PC-9 (cell line): ENCODE measurements around the gene AIFM2. TPM values are rescaled to one million over a fixed set of nuclear protein-coding genes. Genes with fewer than 3 reads are reported as not detected.

Experiments
- BruUV-seq: library from RNA; stranded (reverse); fragments of 400-500 nt; replicated peaks from 2 replicates; lab custom pipeline; 2021; lab: Mats Ljungman, UMichigan
- CTCF ChIA-PET: fragments of 300-600 bp; sonication (Branson Sonifier 250); formaldehyde crosslinking; loops from one replicate; lab custom pipeline; 2022; ENCODE audit warnings: antibody characterized with exemption; lab: Charles Lee
- POLR2A ChIA-PET: fragments of 300-600 bp; sonication (Branson Sonifier 250); formaldehyde crosslinking; loops from one replicate; lab custom pipeline; 2022; ENCODE audit warnings: antibody characterized with exemption; ENCODE audit not compliant: unreplicated experiment; lab: Charles Lee
- DNase-seq, 2 experiments: peaks; one replicate each; pipeline versions ENCODE4 v3.0.0 to v3.0.0-alpha.2; 2015 to 2022; ENCODE audit warnings: mixed read lengths in 1 of 2
- H2AFZ ChIP-seq: fragments of 200-600 bp; sonication (generic); 2 replicates; pipeline ENCODE4 v1.8.1; 2017; ENCODE audit warnings: antibody characterized with exemption
- H3F3A ChIP-seq: fragments of 200-600 bp; sonication (generic); 2 replicates; pipeline ENCODE4 v1.8.1; 2017; ENCODE audit warnings: antibody characterized with exemption, mild to moderate bottlenecking, low read depth; ENCODE audit not compliant: insufficient read depth
- H3K27ac ChIP-seq: fragments of 200-600 bp; sonication (generic); 2 replicates; pipeline ENCODE4 v1.6.1; 2016; ENCODE audit warnings: mixed run types
- H3K27me3 ChIP-seq: fragments of 200-600 bp; sonication (generic); 2 replicates; pipeline ENCODE4 v1.6.1; 2016; ENCODE audit warnings: low read depth, mixed run types; ENCODE audit not compliant: insufficient read depth
- H3K36me3 ChIP-seq: fragments of 200-600 bp; sonication (generic); 2 replicates; pipeline ENCODE4 v1.6.1; 2016; ENCODE audit warnings: low read depth, mixed run types
- H3K4me1 ChIP-seq: fragments of 200-600 bp; sonication (generic); replicated peaks from 2 replicates; pipeline ENCODE4 v1.6.1; 2016; ENCODE audit warnings: mixed run types; ENCODE audit not compliant: insufficient read depth
- H3K4me2 ChIP-seq: fragments of 200-600 bp; sonication (generic); 2 replicates; pipeline ENCODE4 v1.6.1; 2017; ENCODE audit warnings: mixed run types
- H3K4me3 ChIP-seq: fragments of 200-600 bp; sonication (generic); 2 replicates; pipeline ENCODE4 v1.6.1; 2016; ENCODE audit warnings: mixed run types
- H3K79me2 ChIP-seq: fragments of 200-600 bp; sonication (generic); 2 replicates; pipeline ENCODE4 v1.6.1; 2017; ENCODE audit warnings: low read depth, mixed run types
- H3K9me2 ChIP-seq: fragments of 200-600 bp; sonication (generic); 2 replicates; pipeline ENCODE4 v1.8.1; 2017; ENCODE audit warnings: mild to moderate bottlenecking; ENCODE audit not compliant: insufficient read depth
- H3K9me3 ChIP-seq: fragments of 200-600 bp; sonication (generic); 2 replicates; pipeline ENCODE4 v1.8.1; 2016; ENCODE audit warnings: low read depth; ENCODE audit not compliant: insufficient read depth
- H4K20me1 ChIP-seq: fragments of 200-600 bp; sonication (generic); 2 replicates; pipeline ENCODE4 v1.8.1; 2017; ENCODE audit not compliant: insufficient read depth
- EZH2 ChIP-seq: fragments of 200-600 bp; sonication (generic); IDR thresholded peaks from 2 replicates; pipeline ENCODE4 v1.8.0; 2017; ENCODE audit warnings: antibody characterized with exemption, low read depth
- intact Hi-C: fragments of 100-400 bp; cut with micrococcal nuclease; formaldehyde crosslinking; loops from one replicate; pipeline ENCODE4 v1.10.0; 2022; ENCODE audit not compliant: unreplicated experiment
- total RNA-seq: library from RNA; stranded (reverse); gene quantifications from 2 replicates; pipeline ENCODE4 v1.2.3, GENCODE V29; 2021
- TF ChIP-seq, protein P1 (sequence below): fragments of 200-600 bp; sonication (generic); conservative IDR thresholded peaks from 2 replicates; pipeline ENCODE4 v1.6.1; 2017; ENCODE audit warnings: mixed run types, antibody characterized with exemption, mild to moderate bottlenecking, moderate library complexity

The AIFM2 gene
- total RNA-seq, 1 experiment from 2014 or later, result 47.0 TPM

DNA sequence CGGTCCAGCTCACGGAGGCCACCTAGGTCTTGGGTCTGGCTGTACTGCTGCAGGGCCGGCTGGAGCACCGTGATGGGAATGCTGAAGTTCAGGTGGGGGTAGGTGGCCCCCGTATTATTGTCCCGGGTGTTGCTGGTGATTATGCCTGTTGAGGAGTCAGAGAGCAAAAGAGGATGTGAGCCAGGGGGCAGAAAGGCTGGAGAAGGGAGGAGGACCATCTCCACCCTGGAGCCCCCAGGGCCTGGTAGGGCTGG is 7.3 kb upstream of the AIFM2 start:
- H3K27ac ChIP-seq, result no peak overlapping the region
- intact Hi-C loops, result loop anchor here (10.0 kb wide), 1 partner anchor 225 kb away; no protein-coding TSS in a partner anchor
- no peak overlapping the region for H2AFZ ChIP-seq
- BruUV-seq, result no TSS peak
- H3K36me3 ChIP-seq, result no peaks in the 10 kb centered on the region
- no peak overlapping the region for H3K4me2 ChIP-seq
- no peaks in the 10 kb centered on the region for H3K27me3 ChIP-seq
- ChIA-PET POLR2A (no interaction called here), CTCF (no interaction called here)
- H3K79me2 ChIP-seq, result peaks cover 23% of the 10 kb centered on the region
- TF ChIP-seq, protein P1, sequence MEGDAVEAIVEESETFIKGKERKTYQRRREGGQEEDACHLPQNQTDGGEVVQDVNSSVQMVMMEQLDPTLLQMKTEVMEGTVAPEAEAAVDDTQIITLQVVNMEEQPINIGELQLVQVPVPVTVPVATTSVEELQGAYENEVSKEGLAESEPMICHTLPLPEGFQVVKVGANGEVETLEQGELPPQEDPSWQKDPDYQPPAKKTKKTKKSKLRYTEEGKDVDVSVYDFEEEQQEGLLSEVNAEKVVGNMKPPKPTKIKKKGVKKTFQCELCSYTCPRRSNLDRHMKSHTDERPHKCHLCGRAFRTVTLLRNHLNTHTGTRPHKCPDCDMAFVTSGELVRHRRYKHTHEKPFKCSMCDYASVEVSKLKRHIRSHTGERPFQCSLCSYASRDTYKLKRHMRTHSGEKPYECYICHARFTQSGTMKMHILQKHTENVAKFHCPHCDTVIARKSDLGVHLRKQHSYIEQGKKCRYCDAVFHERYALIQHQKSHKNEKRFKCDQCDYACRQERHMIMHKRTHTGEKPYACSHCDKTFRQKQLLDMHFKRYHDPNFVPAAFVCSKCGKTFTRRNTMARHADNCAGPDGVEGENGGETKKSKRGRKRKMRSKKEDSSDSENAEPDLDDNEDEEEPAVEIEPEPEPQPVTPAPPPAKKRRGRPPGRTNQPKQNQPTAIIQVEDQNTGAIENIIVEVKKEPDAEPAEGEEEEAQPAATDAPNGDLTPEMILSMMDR, result no peak
- no peak for TF ChIP-seq EZH2
- peaks cover 16% of the 10 kb centered on the region for H3K4me1 ChIP-seq
- peaks cover 4% of the 10 kb centered on the region; the same call in 1 of the 2 replicates for H3F3A ChIP-seq
- no peak for DNase-seq
- H3K9me3 ChIP-seq, result no peaks in the 10 kb centered on the region
- H3K4me3 ChIP-seq, result no peak overlapping the region
- no peaks in the 10 kb centered on the region for H3K9me2 ChIP-seq
- no peaks in the 10 kb centered on the region; the same call in 1 of the 2 replicates for H4K20me1 ChIP-seq

DNA sequence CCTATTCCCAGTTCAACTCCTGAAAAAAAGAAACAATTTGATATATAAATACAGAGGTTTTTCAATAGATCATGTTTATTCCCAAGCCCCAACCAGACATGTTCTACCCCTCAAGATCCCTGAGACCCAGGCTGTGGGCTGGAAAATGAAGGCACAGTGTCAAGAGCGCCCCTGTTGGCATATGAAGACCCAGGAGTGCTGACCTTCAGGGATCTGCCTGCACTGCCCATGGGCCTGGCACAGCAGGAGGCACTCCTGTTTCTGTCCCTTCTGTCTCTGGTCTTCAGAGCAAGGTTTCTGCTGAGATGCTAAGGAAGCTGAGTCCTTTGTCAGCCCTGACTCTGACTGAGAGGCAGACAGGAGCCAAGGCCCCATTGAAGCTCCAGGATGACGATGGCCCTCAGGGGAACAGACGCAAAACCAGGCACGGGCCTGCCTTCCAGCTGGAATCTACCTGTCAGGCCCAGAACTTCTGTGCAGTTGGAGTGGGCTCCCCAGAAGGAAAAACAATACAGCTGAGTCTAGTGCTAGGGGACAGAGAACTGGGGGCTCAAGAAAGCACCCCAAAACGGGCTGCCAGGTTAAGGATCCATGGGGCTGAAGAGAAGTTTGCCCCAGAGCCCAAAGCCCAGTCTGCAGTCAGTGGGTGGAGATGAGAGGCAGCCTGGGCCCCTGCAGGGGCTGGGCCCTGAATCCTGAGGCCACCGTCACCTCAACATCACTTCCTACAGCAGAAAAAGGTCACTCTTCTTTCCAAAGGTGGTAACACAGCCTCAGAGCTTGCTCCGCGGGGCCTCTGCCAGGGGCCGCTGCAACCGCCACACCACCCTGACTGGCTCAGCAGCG is 6.7 kb upstream of the AIFM2 start:
- no peaks in the 10 kb centered on the region for H3K9me3 ChIP-seq
- ChIA-PET POLR2A (no interaction called here), CTCF (no interaction called here)
- no peak for DNase-seq
- H3K4me2 ChIP-seq, result no peak overlapping the region
- no peaks in the 10 kb centered on the region; the same call in 1 of the 2 replicates for H4K20me1 ChIP-seq
- no peaks in the 10 kb centered on the region for H3K9me2 ChIP-seq
- no peak overlapping the region for H3K4me3 ChIP-seq
- H3K79me2 ChIP-seq, result peaks cover 17% of the 10 kb centered on the region
- no peaks in the 10 kb centered on the region for H3K27me3 ChIP-seq
- intact Hi-C loops, result no loop called here
- TF ChIP-seq, protein P1, result no peak
- no peak for TF ChIP-seq EZH2
- H2AFZ ChIP-seq, result no peak overlapping the region
- H3K4me1 ChIP-seq, result peaks cover 11% of the 10 kb centered on the region
- no TSS peak for BruUV-seq
- peaks cover 7% of the 10 kb centered on the region; the same call in 1 of the 2 replicates for H3F3A ChIP-seq
- no peaks in the 10 kb centered on the region for H3K36me3 ChIP-seq
- no peak overlapping the region for H3K27ac ChIP-seq

DNA sequence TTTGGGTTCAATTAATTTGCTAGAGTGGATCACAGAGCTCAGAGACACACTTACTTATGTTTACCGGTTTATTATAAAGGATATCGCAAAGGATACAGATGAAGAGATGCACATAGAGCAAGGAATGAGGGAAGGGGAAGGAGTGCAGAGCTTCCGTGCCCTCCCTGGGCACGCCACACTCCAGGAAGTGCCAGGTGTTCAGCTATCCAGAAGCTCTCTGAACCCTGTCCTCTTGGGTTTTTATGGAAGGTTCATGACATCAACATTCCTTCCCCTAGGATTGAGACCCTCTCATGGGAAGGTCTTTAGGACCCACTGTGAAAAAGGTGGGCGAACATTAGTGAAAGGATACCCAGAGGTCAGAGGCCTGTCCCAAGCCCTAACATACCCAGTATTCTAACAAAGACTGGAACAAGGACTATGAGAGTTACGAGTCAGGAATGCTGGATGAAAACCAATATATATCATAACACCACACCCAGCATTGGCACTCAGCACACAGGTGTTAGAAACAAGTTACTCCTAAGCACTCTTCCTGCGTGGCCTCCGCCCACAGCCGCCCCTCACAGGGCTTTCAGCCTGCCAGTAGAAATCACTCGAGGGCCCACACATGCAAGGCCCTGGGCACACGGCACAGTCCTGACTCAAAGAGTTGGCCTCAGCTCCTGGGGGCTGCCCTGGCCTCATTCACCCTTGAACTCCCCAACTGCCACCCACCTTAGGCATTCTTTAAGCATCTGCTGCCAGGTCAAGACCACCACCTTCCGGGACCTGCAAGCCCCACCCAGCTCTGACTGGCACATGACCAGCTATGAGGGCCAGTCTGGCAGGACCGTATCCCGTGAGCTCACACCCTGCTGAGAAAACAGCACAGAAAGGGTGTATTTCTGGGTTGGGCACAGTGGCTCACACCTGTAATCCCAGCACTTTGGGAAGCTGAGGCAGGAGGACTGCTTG is 5.6 kb upstream of the AIFM2 start:
- peak; percentile 29 to 47 for DNase-seq
- intact Hi-C loops, result no loop called here

More for the DNA sequence above, 5.6 kb upstream of the AIFM2 start:
- no peak for TF ChIP-seq EZH2
- TF ChIP-seq, protein P1, result no peak
- peaks cover 9% of the 10 kb centered on the region; the same call in 1 of the 2 replicates for H3F3A ChIP-seq
- no peaks in the 10 kb centered on the region for H3K9me3 ChIP-seq
- no peaks in the 10 kb centered on the region for H3K9me2 ChIP-seq
- no TSS peak for BruUV-seq
- no peak overlapping the region for H2AFZ ChIP-seq
- ChIA-PET CTCF (interaction anchor here (0.8 kb wide), 1 partner anchor 8 kb away, joined by 3 read pairs; the partner anchor contains the start of gene TYSND1), POLR2A (no interaction called here)
- no peak overlapping the region for H3K4me3 ChIP-seq
- no peaks in the 10 kb centered on the region for H3K27me3 ChIP-seq
- H3K4me2 ChIP-seq, result no peak overlapping the region; the same call in 1 of the 2 replicates
- peaks cover 12% of the 10 kb centered on the region for H3K4me1 ChIP-seq
- H4K20me1 ChIP-seq, result no peaks in the 10 kb centered on the region; the same call in 1 of the 2 replicates
- H3K27ac ChIP-seq, result no peak overlapping the region
- H3K36me3 ChIP-seq, result no peaks in the 10 kb centered on the region
- H3K79me2 ChIP-seq, result peaks cover 7% of the 10 kb centered on the region; the same call in 1 of the 2 replicates
